ENCODE measurements around the gene GRB7. TPM values are rescaled to one million over a fixed set of nuclear protein-coding genes. Genes with fewer than 3 reads are reported as not detected.

GRB7 gene
- total and polyA plus RNA-seq, 2 experiments from 2014 or later: 12.8 to 28.9 TPM

GRCh38 chr17:39702901-39703893 is 34.5 kb upstream of the GRB7 start (continued):
- no peak for TF ChIP-seq REST (IDR thresholded peaks at IDR 0.05; ENCODE audit: unreplicated experiment)
- no peak for TF ChIP-seq JUNB (IDR thresholded peaks at IDR 0.05; ENCODE audit: unreplicated experiment)
- no peak for TF ChIP-seq NANOG (IDR thresholded peaks at IDR 0.05; ENCODE audit: borderline replicate concordance)
- TF ChIP-seq CTCF (conservative IDR thresholded peaks at IDR 0.05; ENCODE audit: low read depth in 2 of 2): no peak
- no peak for TF ChIP-seq CREB1 (CRISPR knock-in tag; IDR thresholded peaks at IDR 0.05; ENCODE audit: low read depth)
- no peak for TF ChIP-seq EZH2 (IDR thresholded peaks at IDR 0.05; ENCODE audit: low read depth, unreplicated experiment)
- TF ChIP-seq EZH2phosphoT487 (IDR thresholded peaks at IDR 0.05; ENCODE audit: unreplicated experiment): no peak

GRCh38 chr17:39703913-39704312 is 33.8 kb upstream of the GRB7 start:
- Histone ChIP-seq H3K4me2 (peak overlapping the region; percentile 75; the same call in 1 of the 2 replicates), H3K79me2 (replicated peaks; ENCODE audit: insufficient read depth) (peaks cover 85% of the 10 kb centered on the region), H4K20me1 (replicated peaks; ENCODE audit: insufficient read depth) (peaks cover 32% of the 10 kb centered on the region), H3K4me3 (no peak overlapping the region), H3K9me2 (ENCODE audit: insufficient read depth) (no peaks in the 10 kb centered on the region), H2AFZ (no peak overlapping the region), H3K4me1 (ENCODE audit: insufficient read depth) (peaks cover 53% of the 10 kb centered on the region), H3F3A (replicated peaks; ENCODE audit: low read depth) (0 out of 2 replicates have a peak, but pooled peaks cover 2% of the 10 kb centered on the region), H3K27ac (ENCODE audit: low read depth) (peak overlapping the region; percentile 79; the same call in 1 of the 2 replicates), H3K36me3 (ENCODE audit: insufficient read depth) (peaks cover 10% of the 10 kb centered on the region), H3K27me3 (ENCODE audit: insufficient read depth) (no peaks in the 10 kb centered on the region)
- Mint-ChIP-seq H3K4me1 (peaks cover 58% of the 10 kb centered on the region), H3K27ac (peak overlapping the region; percentile 94), H3K9me3 (no peaks in the 10 kb centered on the region), H3K4me3 (peak overlapping the region; percentile 23; the same call in 1 of the 3 replicates), H3K27me3 (ENCODE audit: insufficient read depth, low read depth, poor library complexity) (peaks cover 5% of the 10 kb centered on the region), H3K36me3 (ENCODE audit: low read depth) (peaks cover 40% of the 10 kb centered on the region)
- no peak for TF ChIP-seq EZH2phosphoT487 (IDR thresholded peaks at IDR 0.05; ENCODE audit: unreplicated experiment)
- no peak for TF ChIP-seq POLR2AphosphoS5 (IDR thresholded peaks at IDR 0.05; ENCODE audit: low read depth)
- TF ChIP-seq ZNF114 (CRISPR knock-in tag; IDR thresholded peaks at IDR 0.05): no peak
- ATAC-seq (no peak), DNase-seq (ENCODE audit: low spot score) (no peak)

All from GM23338 (cell line).